Measurements from ENCODE around the gene CEMP1.

DNA sequence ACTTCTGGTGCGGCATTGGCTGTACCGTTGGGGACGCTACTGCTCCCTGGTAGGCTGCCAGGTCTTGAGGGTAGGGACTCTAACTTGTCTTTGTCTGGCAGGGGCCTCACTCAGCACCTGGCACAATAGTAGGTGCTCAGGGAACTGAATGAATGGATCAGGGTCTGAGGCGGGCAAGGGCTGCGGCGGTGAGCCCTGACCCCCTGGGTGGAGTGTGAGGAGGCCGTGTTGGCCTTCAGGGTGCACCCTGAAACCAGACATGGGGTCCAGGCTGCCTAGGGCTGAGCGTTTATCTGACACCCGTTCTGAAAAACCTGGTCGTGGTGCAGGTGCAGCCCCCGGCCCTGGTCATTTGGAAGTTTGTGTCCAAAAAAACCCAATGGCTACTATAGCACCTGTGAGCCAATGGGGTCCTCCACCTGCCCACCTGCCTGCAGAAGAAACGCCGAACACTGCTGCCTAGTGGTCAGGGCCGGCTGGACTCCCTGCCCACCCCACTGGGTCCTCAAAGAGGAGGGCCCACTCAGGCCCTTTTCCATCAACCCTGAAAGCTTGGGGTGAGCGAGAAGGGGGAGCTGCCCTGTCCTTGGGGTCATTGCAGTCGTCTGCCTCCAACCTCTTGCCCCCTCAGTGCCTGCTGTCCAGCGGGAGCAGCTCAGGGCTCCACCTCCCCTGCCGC, 22.3 kb downstream of the CEMP1 start:
- TF ChIP-seq CTCF (IDR thresholded peaks at IDR 0.05): no peak
- TF ChIP-seq EP300 (IDR thresholded peaks at IDR 0.05): no peak
- no peak for TF ChIP-seq POLR2AphosphoS5 (IDR thresholded peaks at IDR 0.05)
